Measurements from ENCODE around the gene PRTG. TPM values are rescaled to one million over a fixed set of nuclear protein-coding genes. Genes with fewer than 3 reads are reported as not detected.
"Not testable (repeated sequence)": the region's sequence is repeated elsewhere in the genome, so short reads cannot be mapped to it uniquely, and the experiment has no call there.

PRTG gene
- total and polyA plus RNA-seq, 9 donors, result 2.1 to 5.7 (median 2.6) TPM

DNA sequence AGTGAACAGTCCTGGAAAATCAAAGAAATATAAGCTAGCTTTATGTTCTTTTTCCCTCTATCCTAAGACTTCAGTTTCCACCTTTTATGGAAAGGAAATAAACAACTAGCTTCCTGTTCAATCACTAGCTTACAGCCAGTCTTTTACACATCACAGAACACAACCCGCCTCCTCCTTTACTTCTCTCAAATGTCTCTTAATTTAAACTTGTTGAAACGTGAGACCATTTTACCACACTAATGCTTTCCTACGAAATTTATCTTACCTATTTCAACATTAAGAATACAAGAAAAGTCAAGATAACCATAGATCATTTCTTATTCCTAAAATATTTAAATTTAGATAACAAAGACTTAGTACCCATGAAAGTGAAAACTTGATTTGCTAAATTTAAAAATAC, 6.2 kb downstream of the PRTG start:
- Histone ChIP-seq H3K4me1 (ENCODE audit: control insufficient read depth, insufficient read depth, low read length) (peaks cover 5% of the 10 kb centered on the region), H3K27ac (ENCODE audit: low read length) (no peak overlapping the region), H3K4me3 (ENCODE audit: low read length) (no peak overlapping the region), H3K27me3 (ENCODE audit: control insufficient read depth, insufficient read depth, low read length) (peaks cover 8% of the 10 kb centered on the region), H3K36me3 (ENCODE audit: control insufficient read depth, insufficient read depth, low read length) (no peaks in the 10 kb centered on the region), H3K9me3 (replicated peaks; ENCODE audit: control insufficient read depth, low read depth, low read length) (no peaks in the 10 kb centered on the region)
- DNase-seq, result no peak
- no CpG with 5 or more reads among the region's 3 CpGs for WGBS (ENCODE audit: insufficient coverage)

DNA sequence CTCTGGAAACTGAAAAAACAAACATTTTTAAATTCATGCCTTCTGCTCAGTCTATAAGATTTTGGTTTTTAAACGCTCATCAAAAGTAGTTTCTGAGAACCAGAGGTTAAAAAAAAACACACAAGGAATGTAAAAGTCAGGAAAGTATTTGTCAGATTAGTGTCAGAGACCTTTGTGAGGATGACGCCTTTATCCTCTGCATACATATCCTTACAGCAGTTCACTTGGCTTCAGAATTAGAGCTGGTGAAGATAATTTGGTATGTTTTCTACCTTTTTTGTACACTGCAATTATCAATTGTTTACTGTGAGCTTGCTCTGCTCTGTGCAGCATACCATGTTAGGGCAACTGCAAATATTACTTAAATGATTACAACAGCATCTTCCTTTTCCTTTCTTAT, 8.3 kb downstream of the PRTG start:
- Histone ChIP-seq H3K4me3 (ENCODE audit: low read length) (no peak overlapping the region), H3K27me3 (ENCODE audit: control insufficient read depth, insufficient read depth, low read length) (no peaks in the 10 kb centered on the region), H3K9me3 (replicated peaks; ENCODE audit: control insufficient read depth, low read depth, low read length) (no peaks in the 10 kb centered on the region), H3K36me3 (ENCODE audit: control insufficient read depth, insufficient read depth, low read length) (no peaks in the 10 kb centered on the region), H3K27ac (ENCODE audit: low read length) (no peak overlapping the region), H3K4me1 (ENCODE audit: control insufficient read depth, insufficient read depth, low read length) (no peaks in the 10 kb centered on the region)
- no CpG with 5 or more reads among the region's 2 CpGs for WGBS (ENCODE audit: insufficient coverage)
- no peak for DNase-seq

GRCh38 chr15:55733461-55733860, 9.5 kb downstream of the PRTG start:
- H3K9me3 ChIP-seq (replicated peaks; ENCODE audit: control insufficient read depth, low read depth, low read length); H3K27ac ChIP-seq (ENCODE audit: low read length); H3K36me3 ChIP-seq (ENCODE audit: control insufficient read depth, insufficient read depth, low read length); DNase-seq; H3K27me3 ChIP-seq (ENCODE audit: control insufficient read depth, insufficient read depth, low read length); H3K4me3 ChIP-seq (ENCODE audit: low read length); H3K4me1 ChIP-seq (ENCODE audit: control insufficient read depth, insufficient read depth, low read length): not testable (repeated sequence)
- whole genome bisulfite sequencing (ENCODE audit: insufficient coverage), result 100% methylated on average over 3 of the region's 7 CpGs

DNA sequence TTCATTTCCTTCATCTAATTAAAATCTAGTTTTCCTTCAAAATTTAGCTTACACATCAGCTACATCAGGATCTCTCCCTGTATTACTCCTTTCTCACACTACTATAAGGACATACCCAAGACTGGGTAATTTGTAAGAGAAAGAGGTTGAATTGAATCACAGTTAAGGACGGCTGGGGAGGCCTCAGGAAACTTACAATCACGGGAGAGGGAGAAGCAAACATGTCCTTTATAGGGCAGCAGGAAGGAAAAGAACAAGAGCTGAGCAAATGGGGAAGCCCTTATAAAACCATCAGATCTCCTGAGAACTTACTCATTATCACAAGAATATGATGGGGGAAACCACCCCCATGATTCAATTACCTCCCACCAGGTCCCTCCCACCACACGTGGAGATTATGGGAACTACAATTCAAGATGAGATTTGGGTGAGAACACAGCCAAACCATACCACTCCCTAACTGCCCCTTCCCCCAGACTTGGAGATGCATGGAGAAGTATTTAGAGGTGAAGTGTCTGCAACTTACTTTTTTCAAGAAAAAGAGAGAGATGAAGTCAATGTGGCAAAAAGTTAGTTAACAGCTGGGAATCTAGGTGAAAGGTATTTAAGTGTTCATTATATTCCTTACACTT, 21.3 kb downstream of the PRTG start:
- peaks cover 5% of the 10 kb centered on the region for H3K9me3 ChIP-seq (replicated peaks; ENCODE audit: control insufficient read depth, low read depth, low read length)
- H3K4me3 ChIP-seq (ENCODE audit: low read length), result no peak overlapping the region
- H3K4me1 ChIP-seq (ENCODE audit: control insufficient read depth, insufficient read depth, low read length), result no peaks in the 10 kb centered on the region
- WGBS (ENCODE audit: insufficient coverage), result no CpG with 5 or more reads among the region's 3 CpGs
- H3K36me3 ChIP-seq (ENCODE audit: control insufficient read depth, insufficient read depth, low read length), result no peaks in the 10 kb centered on the region
- no peak for DNase-seq
- no peaks in the 10 kb centered on the region for H3K27me3 ChIP-seq (ENCODE audit: control insufficient read depth, insufficient read depth, low read length)
- H3K27ac ChIP-seq (ENCODE audit: low read length), result no peak overlapping the region

DNA sequence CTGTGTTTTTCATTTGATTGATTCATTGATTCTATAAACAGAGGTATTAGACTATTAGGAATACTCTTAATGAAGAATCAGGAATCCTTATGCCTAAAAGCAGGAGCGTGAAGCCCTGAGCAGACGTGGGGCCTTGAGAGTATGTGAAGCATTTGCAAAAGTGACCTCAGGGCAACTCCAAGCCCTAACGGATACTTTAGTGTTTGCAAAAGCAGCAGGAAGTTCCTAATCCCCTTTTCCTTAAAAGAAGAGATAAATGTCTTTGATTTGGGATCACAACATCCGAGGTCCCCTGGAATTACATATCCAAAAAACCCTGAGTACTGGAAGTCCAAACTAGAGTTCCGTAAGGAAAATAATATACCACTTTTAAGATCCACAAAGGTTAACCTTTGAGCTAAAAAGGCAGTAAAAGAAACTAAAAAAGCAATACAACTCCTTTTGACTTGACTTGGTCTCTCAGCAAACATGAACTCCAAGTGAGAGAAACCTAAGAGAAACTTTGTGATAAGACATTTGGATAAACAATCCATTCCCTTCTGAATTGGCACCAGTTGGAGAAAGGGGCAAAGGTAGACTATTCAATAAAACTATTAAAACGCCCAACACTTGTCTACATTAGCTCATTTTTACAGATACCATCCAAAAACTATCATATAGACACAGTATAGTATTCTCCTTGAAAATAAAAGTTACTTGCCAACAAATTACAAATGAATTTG, 27.4 kb downstream of the PRTG start:
- no peaks in the 10 kb centered on the region for H3K36me3 ChIP-seq (ENCODE audit: control insufficient read depth, insufficient read depth, low read length)
- H3K4me1 ChIP-seq (ENCODE audit: control insufficient read depth, insufficient read depth, low read length), result no peaks in the 10 kb centered on the region
- 89% methylated on average over 2 of the region's 6 CpGs for WGBS (ENCODE audit: insufficient coverage)
- no peaks in the 10 kb centered on the region for H3K9me3 ChIP-seq (replicated peaks; ENCODE audit: control insufficient read depth, low read depth, low read length)
- no peak for DNase-seq
- no peaks in the 10 kb centered on the region for H3K27me3 ChIP-seq (ENCODE audit: control insufficient read depth, insufficient read depth, low read length)
- H3K27ac ChIP-seq (ENCODE audit: low read length), result no peak overlapping the region
- no peak overlapping the region for H3K4me3 ChIP-seq (ENCODE audit: low read length)

GRCh38 chr15:55714064-55714463, 28.9 kb downstream of the PRTG start:
- Histone ChIP-seq H3K9me3 (replicated peaks; ENCODE audit: control insufficient read depth, low read depth, low read length) (no peaks in the 10 kb centered on the region), H3K27ac (ENCODE audit: low read length) (no peak overlapping the region), H3K4me3 (ENCODE audit: low read length) (no peak overlapping the region), H3K27me3 (ENCODE audit: control insufficient read depth, insufficient read depth, low read length) (no peaks in the 10 kb centered on the region), H3K36me3 (ENCODE audit: control insufficient read depth, insufficient read depth, low read length) (no peaks in the 10 kb centered on the region), H3K4me1 (ENCODE audit: control insufficient read depth, insufficient read depth, low read length) (no peaks in the 10 kb centered on the region)
- no peak for DNase-seq
- no CpG with 5 or more reads among the region's 2 CpGs for WGBS (ENCODE audit: insufficient coverage)

DNA sequence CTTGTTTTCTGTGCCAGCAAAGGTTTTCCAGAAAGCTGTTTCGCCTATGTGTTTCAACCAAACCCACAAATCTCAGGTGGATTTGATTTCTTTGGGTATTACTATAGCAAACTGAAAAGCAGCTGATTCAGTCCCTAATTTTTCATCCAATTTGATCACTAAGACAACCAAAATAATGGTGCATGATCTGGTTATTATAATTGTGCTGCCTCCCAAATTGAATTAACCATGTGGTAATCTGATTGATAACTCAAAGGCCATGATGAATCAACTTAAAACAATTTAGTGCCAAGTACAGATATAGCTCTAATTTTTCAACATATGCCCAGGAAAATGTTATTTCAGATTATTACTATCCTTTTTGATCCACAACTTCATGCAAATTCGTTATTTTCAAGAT, 30.6 kb downstream of the PRTG start:
- no peaks in the 10 kb centered on the region for H3K9me3 ChIP-seq (replicated peaks; ENCODE audit: control insufficient read depth, low read depth, low read length)
- H3K4me1 ChIP-seq (ENCODE audit: control insufficient read depth, insufficient read depth, low read length), result no peaks in the 10 kb centered on the region
- no peak for DNase-seq
- H3K4me3 ChIP-seq (ENCODE audit: low read length), result no peak overlapping the region
- H3K27ac ChIP-seq (ENCODE audit: low read length), result no peak overlapping the region
- WGBS (ENCODE audit: insufficient coverage), result no CpG with 5 or more reads among the region's 2 CpGs
- H3K36me3 ChIP-seq (ENCODE audit: control insufficient read depth, insufficient read depth, low read length), result no peaks in the 10 kb centered on the region
- H3K27me3 ChIP-seq (ENCODE audit: control insufficient read depth, insufficient read depth, low read length), result no peaks in the 10 kb centered on the region

- Histone ChIP-seq H3K27me3 (ENCODE audit: control insufficient read depth, insufficient read depth, low read length) (no peaks in the 10 kb centered on the region), H3K9me3 (replicated peaks; ENCODE audit: control insufficient read depth, low read depth, low read length) (no peaks in the 10 kb centered on the region), H3K4me3 (ENCODE audit: low read length) (no peak overlapping the region), H3K4me1 (ENCODE audit: control insufficient read depth, insufficient read depth, low read length) (no peaks in the 10 kb centered on the region), H3K27ac (ENCODE audit: low read length) (no peak overlapping the region), H3K36me3 (ENCODE audit: control insufficient read depth, insufficient read depth, low read length) (no peaks in the 10 kb centered on the region)
- no peak for DNase-seq
Observed at GRCh38 chr15:55710286-55710685, 32.7 kb downstream of the PRTG start.

DNA sequence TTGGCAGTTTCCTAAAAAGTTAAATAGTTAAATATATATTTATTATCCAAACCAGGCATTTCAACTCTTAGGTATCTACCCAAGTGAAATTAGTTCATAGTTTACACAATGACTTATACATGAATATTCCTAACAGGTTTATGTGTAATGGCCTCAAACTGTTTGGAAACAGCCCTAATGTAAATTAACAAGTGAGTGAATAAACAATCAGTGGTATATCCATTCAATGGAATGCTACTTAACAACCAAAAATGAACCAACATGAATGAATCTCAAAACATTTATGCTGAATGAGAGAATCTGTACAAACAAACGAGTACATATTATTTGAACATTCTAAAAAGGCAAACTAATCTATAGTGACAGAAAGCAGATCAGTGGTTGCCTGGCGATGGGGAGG, 33.5 kb downstream of the PRTG start:
- no peaks in the 10 kb centered on the region for H3K27me3 ChIP-seq (ENCODE audit: control insufficient read depth, insufficient read depth, low read length)
- WGBS (ENCODE audit: insufficient coverage), result no CpG with 5 or more reads among the region's 2 CpGs
- H3K27ac ChIP-seq (ENCODE audit: low read length), result no peak overlapping the region
- H3K4me3 ChIP-seq (ENCODE audit: low read length), result no peak overlapping the region
- DNase-seq, result no peak
- no peaks in the 10 kb centered on the region for H3K9me3 ChIP-seq (replicated peaks; ENCODE audit: control insufficient read depth, low read depth, low read length)
- H3K36me3 ChIP-seq (ENCODE audit: control insufficient read depth, insufficient read depth, low read length), result no peaks in the 10 kb centered on the region
- H3K4me1 ChIP-seq (ENCODE audit: control insufficient read depth, insufficient read depth, low read length), result no peaks in the 10 kb centered on the region

DNA sequence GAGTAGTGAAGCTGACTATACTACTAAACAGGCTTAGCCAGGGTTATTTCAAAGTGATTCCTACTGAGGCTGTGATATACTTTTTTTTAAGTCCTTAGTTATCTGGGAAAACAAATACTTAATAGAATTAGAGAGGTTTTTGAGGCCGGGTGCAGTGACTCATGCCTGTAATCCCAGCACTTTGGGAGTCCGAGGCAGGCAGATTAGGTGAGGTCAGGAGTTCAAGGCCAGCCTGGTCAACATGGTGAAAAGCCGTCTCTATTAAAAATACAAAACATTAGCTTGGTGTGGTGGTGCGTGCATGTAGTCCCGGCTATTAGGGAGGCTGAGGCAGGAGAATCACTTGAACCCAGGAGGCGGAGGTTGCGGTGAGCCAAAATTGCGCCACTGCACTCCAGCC, 34.2 kb downstream of the PRTG start:
- H3K36me3 ChIP-seq (ENCODE audit: control insufficient read depth, insufficient read depth, low read length), result no peaks in the 10 kb centered on the region
- H3K4me3 ChIP-seq (ENCODE audit: low read length), result no peak overlapping the region
- no peaks in the 10 kb centered on the region for H3K27me3 ChIP-seq (ENCODE audit: control insufficient read depth, insufficient read depth, low read length)
- no peaks in the 10 kb centered on the region for H3K4me1 ChIP-seq (ENCODE audit: control insufficient read depth, insufficient read depth, low read length)
- H3K9me3 ChIP-seq (replicated peaks; ENCODE audit: control insufficient read depth, low read depth, low read length), result no peaks in the 10 kb centered on the region
- DNase-seq, result no peak
- WGBS (ENCODE audit: insufficient coverage), result 53% methylated on average over 2 of the region's 8 CpGs
- no peak overlapping the region for H3K27ac ChIP-seq (ENCODE audit: low read length)

DNA sequence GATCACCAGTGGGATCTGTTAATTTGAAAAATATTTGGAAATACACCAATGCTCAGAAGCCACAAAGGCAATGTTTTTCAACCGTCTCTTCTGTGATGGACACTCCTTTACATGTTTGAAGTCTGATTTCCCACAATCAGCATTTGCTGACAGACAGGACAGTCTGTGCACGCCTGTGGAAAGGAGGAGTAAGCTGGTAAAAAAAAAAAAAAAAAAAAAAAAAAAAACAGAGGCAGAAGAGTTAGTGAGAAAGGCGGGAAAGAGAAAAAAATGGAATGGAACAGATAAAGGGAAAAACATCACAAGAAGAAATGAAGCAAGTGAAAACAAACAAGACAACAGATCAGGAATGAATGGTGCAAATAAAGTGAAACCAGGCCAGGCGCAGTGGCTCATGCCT, 35.0 kb downstream of the PRTG start:
- Histone ChIP-seq H3K4me3 (ENCODE audit: low read length) (no peak overlapping the region), H3K36me3 (ENCODE audit: control insufficient read depth, insufficient read depth, low read length) (no peaks in the 10 kb centered on the region), H3K27me3 (ENCODE audit: control insufficient read depth, insufficient read depth, low read length) (no peaks in the 10 kb centered on the region), H3K27ac (ENCODE audit: low read length) (no peak overlapping the region), H3K9me3 (replicated peaks; ENCODE audit: control insufficient read depth, low read depth, low read length) (no peaks in the 10 kb centered on the region), H3K4me1 (ENCODE audit: control insufficient read depth, insufficient read depth, low read length) (no peaks in the 10 kb centered on the region)
- 100% methylated on average over 1 of the region's 4 CpGs for WGBS (ENCODE audit: insufficient coverage)
- no peak for DNase-seq

Measured in muscle of leg (tissue), 11 donors.